DMS153 treated with DMSO at 0.1 percent for 48 hours (cell line): ENCODE results near the gene VN1R5.
"Not testable (repeated sequence)": the region's sequence is repeated elsewhere in the genome, so short reads cannot be mapped to it uniquely, and the experiment has no call there.

ENCODE experiments used
- DNase-seq: peaks from one replicate; lab custom pipeline; 2025; ENCODE audit not compliant: unreplicated experiment; lab: John Stamatoyannopoulos, UW

The VN1R5 gene

DNA sequence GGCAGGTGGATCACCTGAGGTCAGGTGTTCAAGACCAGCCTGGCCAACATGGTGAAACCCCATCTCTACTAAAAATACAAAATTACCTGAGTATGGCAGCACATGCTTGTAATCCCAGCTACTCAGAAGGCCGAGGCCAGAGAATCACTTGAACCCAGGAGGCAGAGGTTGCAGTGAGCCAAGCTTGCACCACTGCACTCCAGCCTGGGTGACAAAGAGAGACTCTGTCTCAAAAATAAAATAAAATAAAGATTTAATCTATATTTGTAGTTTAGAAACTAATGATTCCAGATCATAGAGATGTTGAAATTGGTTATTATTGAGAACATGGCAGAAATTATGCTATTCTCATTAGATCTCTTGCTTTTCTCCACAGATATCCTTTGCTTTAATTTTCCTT, at the start of gene VN1R5:
Gene VN1R5, plus strand, starts transcription at position 301 of the 400 bp plus-strand sequence.
- DNase-seq = not testable (repeated sequence)

DNA sequence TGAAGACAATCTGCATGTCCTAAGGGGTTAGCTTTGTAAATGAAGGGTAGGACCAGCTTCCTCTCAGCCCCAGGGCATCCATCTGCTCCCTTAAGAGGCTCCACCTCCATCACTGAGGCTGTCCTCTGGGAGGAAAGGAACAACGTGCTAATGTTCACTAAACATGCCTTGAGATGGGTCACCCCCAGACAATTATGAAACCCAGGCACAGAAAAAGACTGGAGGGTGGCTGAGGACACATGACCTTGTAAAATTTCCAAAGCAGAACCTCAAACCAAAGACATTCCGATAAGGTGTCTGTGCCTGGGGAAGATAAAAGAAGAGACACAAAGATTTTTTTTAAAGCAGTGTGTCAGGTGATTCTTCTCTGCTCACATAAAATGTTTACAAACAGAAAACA, 46.5 kb upstream of the VN1R5 start:
- DNase-seq = no peak

DNA sequence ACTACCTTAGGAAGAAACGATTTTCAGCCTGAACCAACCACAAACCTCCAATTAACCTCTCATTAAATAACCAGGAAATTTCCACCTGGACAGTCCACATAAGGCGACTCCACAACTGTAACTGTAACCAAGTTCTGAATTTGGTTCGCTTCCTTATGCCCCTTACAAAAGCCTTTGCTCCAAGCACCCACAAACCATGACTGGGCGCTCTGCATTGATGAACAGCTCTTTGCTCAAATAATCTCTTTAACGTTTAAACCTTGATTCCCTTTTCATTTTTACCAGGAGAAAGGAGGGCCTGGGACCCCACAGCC, 45.9 kb upstream of the VN1R5 start:
- DNase-seq = no peak

DNA sequence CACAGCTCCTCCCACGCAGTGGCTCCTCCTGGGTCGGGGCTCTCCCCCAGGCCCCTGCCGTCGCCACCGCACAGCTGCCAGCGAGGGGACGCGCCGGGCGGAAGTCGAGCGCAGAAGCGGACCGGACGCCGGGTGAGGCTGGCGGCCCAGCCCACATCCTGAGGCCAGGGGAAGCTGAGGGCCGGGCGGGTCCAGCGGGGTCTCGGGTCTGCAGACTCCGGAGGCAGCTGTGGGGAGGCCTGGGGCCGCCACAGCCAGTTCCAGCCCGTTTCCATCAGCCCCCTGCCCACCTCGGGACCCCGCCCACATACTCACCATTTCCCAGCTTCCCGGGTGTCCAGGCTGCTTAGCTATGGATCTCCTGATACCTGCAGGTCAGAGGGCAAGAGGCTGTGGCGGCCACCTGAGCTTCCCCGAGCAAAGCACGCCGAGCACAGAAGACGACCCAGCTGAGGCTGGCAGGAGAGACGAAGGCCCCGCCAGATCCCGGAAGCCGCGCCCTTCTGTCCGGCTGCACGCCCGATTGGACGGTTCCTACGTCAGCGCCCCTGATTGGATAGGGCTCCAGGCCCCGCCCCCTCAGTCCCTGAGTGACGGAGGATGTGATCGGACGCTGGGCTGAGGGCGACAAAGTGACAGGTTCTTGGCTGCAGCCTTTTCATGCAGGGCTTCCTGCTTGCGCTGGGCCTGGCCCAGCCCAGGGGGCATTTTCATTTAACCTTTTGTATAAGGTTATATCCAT, 45.3 kb upstream of the VN1R5 start:
- peak; percentile 99 for DNase-seq

DNA sequence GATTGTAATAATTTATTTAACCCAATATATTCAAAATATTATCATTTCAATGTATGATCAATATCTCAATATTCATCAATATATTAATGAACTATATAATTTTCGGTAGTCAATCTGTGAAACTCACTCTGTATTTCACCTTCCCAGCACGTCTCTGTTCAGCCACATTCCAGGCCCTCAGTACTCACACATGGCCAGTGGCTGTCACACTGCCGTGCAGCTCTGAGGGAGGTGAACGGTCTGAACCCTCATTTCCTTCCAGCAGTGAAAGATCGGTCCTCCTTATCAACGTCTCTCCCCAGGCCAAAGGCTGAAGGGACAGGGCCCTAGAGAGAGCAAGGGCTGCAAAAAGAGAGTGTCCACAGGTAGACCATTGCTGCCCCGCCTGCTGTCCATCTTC, 44.5 kb upstream of the VN1R5 start:
- DNase-seq = no peak

DNA sequence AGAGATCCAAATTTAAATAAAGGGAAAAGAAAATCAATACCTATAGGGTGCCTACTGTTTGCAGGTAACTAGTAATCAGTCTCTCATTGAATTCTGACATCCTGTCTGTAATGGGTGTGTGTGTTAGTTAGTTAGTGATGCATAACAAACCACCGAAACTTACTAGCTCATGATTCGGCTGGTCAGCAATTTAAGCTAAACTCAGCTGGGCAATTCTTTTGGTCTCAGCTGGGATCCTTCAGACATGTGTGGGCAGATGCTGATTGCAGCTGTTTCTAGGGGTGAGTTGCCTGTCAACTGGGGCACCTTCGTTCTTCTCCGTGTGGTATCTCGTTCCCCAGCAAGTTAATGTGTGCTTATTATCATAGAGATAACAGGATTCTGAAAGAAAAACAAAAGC, 43.9 kb upstream of the VN1R5 start:
- DNase-seq = no peak

DNA sequence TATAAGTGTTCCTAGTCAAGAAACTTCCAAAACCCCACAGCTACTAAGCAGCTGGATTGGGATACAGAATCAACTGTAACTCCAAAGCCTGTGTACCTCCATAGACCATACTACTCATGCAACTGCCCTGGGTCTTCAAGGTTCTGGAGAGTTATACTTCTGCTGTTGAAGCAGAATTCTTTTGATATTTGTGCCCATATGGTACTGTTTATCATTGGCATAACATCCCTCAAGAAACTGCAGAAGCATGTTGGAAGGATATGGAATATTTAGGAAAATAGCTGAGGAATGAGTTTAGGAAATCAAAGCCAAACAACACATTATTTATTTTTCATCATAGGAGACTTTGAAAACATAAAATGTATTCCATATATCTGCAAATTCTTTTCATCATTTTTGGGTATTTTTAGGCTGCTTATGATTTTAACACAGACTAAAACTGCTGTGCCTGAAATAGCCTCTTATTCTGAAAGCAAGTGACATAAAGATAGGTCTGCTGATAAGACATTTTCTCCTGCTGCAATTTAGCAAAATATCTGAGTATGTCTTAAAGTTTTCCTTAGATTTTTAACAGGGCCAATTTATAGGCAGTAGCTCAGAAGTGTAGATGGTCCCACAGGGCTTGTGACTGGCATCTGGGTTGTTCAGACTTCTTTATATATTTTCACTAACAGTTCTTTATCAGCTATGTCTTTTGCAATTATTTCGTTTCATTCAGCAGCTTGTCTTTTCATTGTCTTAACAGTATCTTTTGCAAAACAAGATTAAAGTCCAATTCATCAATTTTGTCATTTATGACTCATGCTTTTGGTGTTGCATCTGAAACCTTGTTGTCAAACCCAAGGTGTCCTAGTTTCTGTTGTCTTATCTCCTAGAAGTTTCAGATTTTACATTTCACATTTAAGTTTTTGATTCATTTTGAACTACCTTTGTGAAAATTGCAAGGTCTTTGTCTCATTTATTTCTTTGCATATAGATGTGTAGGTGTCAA, 43.0 kb upstream of the VN1R5 start:
- no peak for DNase-seq

DNA sequence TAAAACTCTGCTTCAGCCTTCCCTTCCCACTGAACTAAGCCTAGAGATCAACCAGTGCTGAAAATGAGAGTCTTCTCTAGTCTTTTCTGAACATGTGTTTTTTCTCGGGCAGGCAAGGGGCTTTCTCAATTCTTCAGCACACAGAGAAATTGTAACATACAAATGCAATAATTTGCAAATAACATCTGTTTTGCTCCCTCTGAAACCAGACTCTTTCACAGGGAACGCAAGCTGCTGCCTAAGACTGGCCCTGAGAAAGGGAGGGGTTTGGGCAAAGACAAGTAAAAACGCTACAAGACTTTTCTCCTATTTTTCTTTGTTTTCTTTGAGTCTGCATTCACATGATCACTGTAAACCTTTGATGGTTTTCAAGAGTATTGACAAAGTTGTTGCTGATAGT, 39.6 kb upstream of the VN1R5 start:
- DNase-seq = no peak

DNA sequence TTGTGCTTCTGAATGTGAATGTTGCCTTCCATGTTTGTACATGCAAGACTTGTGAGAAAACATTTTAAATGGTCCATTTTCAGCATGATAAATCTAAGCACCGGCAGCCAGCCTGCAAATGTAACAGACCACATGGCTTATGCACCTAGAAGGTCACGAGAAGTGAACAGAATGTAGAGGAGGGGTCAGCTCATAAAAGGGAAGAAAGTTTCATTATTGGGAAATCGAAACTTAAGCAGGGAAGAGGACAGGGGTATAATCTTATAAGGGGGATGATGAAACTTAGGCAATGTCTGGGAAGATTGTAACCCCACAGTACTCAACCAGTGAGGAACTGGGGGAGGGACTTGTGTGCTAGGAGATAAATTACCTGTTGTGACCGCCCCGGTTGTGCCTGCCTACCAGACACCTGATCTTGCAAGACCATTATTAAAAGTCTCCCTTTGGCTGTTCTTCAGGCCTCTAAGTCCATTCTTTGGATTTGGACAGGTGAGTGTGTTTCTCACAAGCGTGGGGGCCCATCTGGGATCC, 37.7 kb upstream of the VN1R5 start:
- no peak for DNase-seq

DNA sequence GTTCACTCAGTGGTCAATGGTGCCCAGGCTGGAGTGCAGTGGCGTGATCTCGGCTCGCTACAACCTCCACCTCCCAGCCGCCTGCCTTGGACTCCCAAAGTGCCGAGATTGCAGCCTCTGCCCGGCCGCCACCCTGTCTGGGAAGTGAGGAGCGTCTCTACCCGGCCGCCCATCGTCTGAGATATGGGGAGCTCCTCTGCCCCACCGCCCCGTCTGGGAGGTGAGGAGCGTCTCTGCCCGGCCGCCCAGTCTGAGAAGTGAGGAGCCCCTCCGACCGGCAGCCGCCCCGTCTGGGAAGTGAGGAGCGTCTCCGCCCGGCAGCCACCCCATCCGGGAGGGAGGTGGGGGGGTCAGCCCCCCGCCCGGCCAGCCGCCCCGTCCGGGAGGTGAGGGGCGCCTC, 35.6 kb upstream of the VN1R5 start:
- DNase-seq = not testable (repeated sequence)

DNA sequence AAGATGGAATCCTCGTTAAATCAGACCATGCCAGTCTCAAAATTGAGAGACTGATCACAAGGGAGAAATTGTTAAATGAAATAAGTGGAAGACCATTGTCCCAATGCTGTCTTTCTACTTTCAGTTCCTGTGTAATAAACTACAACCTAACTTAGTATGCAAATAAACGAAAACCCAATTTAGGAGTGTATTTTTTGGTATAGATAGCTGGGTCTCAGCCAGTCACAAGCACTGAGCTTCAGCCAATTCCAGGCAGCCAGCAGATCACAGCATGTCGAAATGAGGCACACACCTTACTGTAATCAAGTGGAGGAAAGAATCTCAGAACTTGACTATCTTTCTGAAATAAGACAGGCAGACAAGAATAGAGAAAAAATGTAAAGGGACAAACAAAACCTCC, 33.0 kb upstream of the VN1R5 start:
- DNase-seq = no peak

DNA sequence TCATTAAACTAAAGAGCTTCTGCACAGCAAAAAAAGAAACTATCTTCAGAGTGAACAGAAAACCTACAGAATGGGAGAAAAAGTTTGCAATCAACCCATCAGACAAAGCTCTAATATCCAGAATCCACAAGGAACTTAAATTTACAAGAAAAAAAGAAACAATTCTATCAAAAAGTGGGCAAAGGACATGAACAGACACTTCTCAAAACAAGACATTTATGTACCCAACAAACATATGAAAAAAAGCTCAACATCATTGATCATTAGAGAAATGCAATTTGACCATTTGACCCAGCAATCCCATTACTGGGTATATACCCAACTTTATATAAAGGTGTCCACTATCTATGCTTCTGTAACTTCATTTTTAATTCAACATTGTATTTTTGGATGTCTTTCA, 31.1 kb upstream of the VN1R5 start:
- DNase-seq = no peak

DNA sequence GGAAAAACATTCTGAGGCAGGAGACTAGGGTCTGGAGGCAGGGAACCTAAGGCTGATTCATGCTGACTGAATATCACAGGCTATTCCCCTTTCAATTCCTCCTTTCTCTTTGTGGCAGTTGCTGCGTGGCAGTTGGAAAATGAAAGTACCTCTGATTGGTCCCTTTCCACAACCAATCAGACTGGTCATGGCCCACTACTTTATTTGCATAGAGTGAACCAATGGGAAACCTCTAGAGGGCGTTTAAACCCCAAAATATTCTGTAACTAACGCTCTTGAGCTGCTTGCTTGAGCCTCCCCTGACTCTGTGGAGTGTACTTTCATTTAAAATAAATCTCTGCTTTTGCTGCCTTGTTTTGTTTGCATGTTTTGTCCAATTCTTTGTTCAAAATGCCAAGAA, 27.7 kb upstream of the VN1R5 start:
- no peak for DNase-seq

DNA sequence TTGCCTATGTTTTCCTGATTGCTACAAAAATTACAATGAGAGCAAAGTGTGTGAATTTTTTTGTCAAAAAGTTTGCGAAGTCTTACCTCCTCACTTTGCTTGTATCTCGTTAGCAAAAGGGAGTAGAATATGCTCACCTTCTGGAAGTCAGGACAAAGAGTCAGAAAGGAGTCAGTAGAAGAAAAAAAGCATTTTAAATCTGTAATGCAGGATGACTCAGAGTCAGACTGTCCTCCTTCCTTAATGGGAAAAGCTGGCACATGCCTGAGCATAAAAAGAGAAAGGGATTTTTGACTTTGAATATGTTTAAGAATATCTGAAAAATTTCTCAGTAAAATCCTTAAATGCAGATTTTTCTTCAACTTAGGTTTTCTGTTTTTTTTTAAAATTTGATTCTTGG, 14.2 kb upstream of the VN1R5 start:
- no peak for DNase-seq

DNA sequence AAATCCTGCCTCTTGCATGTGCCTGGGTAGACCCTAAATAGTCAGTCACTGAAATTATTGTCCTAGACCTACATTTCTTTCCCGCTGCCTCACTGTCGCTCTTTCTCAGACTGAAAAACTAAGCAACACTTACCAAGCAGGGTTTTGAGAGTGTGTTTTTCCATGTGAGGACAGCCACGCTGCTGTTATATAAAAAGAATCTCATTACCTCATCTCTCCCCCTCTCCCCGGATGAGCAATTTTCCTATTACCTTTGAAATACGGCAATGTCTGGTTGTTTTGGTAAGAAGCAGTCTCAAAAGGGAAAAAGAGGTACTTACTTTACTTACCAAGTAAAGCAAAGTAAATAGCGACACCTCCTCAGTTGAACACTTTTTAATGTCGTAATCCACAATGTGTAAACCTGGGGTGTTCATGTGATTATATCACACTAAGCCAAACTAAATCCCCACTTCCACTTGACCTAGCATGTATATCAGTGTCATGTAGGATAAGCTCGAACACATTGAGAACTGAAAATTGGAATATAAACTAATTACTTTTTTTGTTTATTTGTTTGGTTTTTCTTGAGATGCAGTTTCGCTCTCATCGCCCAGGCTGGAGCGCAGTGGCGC, 12.2 kb upstream of the VN1R5 start:
- no peak for DNase-seq

DNA sequence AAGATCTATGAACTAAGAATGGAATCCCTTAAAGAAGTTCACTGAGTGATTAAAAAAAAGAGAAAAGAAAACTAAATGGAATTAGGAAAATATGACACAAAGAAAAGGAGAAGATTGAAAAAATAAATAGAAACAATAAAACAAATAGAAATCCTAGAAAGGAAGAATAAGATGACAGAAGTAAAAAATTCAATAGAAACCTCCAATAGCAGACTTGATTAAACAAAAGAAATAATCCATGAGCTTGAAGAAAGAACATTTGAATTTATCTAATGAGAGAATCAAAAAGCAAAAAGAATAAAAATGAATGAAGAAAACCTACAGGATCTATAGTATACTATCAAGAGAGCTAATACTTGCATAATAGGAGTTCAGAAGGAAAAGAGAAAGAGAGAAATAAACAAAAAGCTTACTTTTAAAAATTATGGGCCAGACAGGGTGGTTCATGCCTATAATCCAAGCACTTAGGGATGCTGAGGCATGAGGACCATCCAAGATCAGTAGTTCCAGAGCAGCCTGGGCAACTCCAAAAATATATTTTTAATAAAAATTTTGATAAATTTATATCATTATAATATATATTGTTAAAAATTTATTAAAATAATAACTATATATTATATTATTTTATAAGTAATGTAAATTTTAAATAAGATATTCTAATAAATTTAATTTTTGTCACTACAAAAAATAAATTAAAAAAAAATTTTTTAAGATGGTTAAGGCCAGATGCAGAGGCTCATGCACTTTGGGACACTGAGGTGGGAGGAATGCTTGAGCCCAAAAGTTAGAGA, 9.4 kb upstream of the VN1R5 start:
- no peak for DNase-seq

DNA sequence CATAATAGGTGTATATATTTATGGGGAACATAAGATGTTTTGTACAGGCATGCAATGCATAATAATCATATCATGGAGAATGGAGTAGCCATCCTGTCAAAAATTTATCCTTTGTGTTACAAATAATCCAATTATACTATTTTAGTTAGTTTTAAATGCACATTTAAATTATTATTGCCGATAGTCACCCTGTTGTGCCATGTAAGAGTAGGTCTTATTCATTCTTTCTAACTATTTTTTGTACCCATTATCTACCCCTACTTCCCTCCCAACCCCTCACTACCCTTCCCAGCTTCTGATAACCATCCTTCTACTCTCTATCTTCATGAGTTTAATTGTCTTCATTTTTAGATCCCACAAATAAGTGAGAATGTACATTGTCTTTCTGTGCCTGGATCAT, 8.3 kb upstream of the VN1R5 start:
- no peak for DNase-seq

DNA sequence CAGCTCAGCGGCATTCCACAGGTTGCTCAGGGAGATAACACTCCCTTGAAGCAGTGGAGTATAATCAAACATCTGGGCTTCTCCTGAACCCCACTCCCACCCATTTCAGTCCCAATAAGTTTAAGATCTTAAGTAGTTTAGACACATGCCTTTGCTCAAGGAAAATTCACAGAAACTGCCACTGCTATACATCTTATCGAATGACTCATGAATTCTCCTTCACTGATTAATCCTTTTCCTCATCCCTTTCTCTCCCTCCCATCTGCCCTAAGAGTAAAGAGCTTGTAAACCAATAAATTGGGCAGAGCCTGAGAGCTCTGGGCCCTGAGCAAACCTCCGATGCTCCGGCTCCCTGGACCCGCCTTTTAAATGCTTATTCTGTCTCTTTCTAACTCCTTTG, 10.2 kb downstream of the VN1R5 start:
- DNase-seq = no peak

DNA sequence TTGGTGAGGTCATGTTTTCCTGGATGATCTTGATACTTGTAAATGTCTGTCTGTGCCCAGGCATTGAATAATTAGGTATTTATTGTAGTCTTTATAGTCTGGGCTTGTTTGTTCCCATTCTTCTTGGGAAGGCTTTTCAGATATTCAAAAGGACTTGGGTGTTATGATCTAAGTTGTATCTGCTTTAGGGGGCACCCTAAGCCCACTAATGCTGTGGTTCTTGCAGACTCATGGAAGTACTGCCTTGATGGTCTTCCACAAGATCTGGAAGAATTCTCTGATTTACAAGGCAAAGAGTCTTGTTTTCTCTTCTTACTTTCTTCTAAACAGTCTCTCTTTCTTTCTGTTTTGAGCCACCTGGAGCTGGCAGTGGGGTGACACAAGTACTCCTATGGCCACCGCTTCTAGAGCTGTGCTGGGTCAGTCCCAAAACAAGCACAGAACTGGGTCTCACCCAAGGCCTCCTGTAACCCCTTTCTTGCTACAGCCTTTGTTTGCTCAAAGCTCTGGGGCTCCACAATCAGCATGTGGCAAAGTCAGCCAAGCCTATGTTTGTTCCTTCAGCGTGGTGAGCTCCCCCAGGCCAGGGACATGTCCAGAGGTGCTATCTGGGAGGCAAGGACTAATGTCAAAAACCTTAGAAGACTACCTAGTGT, 12.6 kb downstream of the VN1R5 start:
- DNase-seq = no peak

DNA sequence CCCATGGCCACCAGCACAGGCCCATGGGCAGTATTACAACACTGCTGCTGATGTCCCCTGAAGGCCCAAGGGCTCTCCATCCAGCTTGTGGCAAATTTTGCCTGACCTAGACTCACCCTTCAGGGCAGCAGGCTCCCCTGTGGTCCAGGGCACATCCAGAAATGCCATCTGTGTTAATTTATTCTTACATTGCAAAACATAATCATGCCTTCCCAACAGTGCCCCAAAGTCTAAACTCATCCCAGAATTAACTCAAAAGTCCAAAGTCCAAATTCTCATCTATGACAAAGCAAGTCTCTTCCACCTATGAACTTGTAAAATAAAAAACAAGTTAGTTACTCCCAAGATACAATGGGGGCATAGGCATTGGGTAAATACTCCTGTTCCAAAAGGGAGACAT, 13.3 kb downstream of the VN1R5 start:
- no peak for DNase-seq
